GM21367 (cell line): ENCODE data around the gene LCNL1.

Experiments used
- ATAC-seq: cut with Tn5 transposase; IDR thresholded peaks from one replicate; pipeline ENCODE4 v1.9.1; 2021; ENCODE audit not compliant: unreplicated experiment

LCNL1 gene

DNA sequence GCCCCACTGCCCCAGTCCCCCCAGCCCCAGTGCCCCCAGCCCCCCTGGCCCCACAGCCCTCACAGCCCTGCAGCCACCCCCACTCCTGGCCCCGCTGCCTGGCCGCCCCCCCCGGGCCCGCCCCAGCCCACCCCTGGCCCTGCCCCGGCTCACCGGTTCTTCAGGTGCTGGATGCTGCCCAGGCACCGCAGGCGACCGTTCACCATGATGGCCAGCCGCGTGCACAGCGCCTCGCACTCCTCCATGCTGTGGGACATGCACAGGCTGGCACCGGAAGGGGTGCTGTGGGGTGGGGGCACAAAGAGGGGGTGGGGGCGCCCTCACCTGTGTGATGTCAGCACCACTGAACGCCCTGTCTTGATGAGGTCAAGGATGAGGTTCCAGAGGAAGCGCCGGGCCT is 26.4 kb downstream of the LCNL1 start:
- no peak for ATAC-seq

DNA sequence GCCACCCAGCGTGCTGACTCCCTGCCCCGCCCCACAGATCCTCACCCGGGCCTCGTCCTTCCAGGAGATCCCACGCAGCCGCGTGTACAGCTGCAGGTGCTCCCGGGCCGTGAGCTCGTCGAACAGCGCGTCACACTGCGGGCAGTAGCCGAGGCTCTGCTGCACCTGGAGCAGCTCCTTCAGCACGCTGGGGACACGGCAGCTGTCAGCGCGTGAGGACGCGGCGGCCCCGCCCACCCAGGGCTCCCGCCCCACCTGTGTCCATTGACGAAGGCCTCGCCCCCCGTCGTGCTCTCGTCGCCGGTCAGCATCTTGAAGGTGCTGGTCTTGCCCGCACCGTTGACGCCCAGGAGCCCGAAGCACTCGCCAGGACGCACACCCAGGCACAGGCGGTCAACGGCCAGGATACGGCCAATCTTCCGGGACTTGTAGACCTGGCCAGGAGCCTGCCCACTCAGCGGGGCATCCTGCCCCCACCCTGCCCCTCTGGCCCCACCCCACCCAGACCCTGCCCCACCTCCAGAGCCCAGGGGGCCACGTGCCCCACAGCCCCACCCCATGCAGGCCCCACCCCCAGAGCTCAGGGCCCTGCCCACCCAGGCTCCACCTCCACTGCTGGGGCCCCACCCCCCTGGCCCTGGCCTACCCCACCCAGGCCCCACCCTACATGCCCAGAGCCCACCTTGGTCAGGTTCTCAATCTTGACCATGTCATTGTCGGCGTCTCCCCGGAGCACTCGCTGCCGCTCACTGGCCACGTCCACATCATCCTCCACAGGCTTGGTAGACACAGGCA is 27.3 kb downstream of the LCNL1 start:
- no peak for ATAC-seq

DNA sequence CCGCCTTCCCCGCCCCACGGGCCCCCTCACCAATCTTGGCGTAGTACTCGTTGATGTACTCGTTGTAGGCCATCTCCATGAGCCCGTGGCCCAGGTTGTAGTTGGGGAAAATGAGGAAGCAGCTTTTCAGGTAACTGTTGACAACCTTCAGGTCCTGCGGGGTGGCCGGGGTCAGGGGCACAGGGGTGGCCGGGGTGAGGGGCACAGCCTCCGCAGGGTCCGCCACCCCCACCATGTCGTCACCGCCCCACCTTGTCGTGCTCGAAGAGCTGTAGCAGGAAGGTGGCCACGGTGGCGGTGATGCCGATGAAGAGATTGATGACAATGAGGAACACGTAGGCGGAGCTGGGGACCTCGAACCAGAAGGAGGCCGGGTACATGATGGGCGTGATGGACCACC is 28.4 kb downstream of the LCNL1 start:
- ATAC-seq = no peak

DNA sequence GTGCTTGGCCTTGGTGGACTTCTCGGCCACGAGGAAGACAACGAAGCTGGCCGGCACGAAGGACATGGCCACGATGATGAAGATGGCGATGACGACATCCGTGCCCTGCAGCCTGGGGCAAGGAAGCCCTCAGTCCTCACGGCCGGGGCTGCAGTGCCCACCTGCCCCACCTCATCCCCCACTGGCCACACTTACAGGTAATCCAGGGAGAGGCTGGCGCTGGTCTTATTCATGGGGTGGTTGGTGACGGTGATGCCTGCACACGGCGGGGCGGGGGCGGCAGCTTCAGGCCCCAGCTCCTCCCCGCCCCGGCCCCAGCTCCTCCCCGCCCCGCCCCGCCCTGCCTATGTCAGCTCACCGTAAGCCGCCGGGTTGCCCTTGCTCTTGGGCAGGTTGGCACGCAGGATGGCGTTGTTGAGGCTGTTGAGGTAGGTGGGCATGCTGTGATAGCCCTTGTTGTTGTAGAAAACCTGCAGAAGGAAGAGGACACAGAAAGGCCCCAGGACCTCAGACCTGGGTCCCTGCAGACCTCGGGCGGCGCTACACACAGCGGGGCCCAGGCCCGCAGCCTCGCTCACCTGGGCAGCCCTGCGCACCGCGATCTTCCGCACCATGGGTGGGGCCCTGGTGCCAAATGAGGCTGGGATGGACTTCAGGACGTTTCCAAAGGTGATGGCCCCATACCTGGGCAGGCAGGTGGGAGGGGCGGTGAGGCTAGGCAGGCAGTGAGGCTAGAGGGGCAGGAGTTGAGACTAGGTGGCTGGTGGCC is 29.3 kb downstream of the LCNL1 start:
- ATAC-seq = no peak

DNA sequence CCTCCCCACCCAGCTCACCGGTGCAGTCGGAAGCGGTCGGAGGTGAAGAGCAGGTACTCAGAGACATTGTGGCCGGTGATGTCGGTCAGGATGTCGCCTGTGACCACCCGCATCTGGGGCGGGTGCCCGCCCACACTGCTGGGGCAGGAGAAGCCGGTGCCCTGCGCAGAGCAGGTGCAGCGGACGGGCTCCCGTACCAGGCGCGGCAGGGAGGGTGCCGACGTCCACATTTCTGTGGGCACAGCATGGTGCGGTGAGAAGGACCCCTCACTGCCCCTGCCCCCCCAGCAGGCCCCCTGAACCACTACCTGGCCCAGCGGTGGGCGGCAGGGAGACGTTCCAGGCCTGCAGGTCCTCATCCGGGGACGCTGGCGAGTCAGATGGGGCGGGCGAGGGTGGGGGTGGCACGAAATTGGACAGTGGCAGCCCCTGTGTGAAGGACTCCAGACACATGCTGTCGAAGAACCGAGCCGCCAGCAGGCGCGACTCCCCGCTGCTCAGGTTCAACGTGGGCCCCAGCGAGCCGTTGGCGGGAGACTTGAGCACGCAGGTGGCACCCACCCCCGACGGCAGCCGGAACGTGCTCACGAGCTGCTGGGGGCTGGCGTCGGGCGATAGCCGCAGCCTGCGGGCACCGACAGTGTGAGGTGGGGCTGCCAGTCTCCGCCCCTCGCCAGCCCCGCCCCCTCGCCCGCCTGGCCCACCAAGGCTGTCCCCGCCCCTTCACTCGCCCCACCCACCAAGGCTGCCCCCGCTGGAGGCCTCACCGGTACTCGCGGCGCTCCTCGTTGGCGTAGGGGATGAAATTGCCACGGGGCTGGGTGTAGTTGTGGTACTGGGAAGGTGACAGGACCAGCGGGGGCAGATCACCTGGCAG is 30.1 kb downstream of the LCNL1 start:
- no peak for ATAC-seq

DNA sequence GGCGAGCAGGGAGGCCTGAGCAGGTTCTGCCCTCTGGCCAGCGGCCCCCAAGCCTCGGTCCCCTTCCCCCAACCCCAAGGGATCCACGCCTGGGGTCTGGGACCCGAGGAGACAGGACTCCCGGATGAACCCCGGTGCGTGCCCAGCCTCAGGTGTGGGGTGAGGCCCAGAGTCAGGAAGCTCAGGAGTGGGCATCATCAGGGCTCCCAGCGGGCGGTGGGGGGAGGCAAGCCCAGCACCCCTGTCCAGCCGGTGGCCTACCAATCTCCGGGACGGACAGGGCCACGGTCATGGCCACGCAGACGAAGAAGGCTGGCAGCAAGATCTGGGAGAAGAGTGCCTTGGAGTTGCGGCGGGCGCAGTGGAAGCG is 30.8 kb downstream of the LCNL1 start:
- ATAC-seq = no peak

DNA sequence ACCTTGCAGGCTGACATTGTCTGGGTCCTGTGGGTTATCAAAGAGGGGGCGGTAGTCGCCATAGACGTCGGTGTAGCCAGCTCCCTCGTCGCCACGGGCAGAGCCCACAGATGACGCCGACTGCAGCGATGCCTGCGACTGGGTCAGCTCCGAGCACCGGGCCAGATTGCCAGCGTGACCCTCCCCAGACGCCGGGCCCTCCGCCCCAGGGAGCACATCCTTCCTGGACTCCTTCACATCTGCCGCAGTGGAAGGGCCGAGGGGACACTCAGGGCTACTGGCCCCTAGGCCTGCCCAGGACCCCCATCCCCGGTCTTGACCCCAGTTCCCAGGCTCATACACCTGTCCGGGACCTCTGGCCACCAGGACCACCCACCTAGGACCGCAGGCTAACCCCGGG is 31.4 kb downstream of the LCNL1 start:
- no peak for ATAC-seq

DNA sequence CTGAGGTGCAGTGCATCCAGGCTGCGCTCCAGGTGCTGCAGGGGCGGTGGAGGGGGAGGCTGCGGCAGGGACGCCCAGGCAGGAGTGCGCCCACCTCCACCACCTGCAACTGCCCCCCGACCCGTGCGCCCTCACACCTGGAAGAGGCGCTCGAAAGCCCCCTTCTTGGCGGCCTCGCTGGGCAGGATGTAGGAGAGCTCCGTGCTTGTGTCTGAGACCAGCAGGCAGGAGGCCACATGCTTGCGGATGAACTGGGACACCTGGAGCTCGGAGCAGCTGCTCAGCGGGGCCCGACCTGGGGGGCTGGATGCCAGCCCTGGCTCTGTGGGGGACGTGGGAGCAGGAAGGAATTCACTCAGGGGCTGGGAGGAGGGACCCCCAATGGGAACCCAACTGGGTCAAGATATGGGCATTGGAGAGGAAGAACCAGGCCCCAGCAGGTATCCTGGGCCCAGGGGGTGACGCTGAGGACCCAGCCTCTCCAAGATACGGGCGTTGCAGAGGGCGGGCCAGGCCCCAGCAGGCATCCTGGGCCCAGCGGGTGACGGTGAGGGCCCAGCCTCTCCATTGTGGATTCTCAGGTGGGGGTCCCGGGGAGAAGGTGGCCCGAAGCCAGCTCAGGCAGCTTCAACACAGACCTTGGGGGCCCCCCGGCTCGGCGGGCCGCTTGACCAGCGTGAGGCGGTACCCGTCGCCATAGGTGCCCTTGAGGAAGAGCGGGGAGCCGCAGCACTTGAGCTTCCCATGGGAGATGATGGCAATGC is 32.2 kb downstream of the LCNL1 start:
- no peak for ATAC-seq

DNA sequence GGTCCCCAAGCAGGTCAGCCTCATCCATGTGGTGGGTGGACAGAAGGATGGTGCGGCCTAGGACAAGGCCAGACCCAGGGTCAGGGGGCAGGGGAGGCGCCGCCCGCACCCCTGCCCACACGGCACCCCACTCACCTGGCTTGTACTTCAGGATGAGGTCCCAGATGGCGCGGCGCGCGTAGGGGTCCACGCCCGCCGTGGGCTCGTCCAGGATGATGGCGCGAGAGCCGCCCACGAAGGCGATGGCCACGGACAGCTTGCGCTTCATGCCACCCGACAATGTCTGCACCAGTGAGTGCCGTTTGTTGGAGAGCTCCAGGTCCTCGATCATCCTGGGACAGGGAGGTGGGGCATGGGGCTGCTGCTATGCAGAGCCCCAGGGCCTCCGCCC is 32.7 kb downstream of the LCNL1 start:
- ATAC-seq = no peak

DNA sequence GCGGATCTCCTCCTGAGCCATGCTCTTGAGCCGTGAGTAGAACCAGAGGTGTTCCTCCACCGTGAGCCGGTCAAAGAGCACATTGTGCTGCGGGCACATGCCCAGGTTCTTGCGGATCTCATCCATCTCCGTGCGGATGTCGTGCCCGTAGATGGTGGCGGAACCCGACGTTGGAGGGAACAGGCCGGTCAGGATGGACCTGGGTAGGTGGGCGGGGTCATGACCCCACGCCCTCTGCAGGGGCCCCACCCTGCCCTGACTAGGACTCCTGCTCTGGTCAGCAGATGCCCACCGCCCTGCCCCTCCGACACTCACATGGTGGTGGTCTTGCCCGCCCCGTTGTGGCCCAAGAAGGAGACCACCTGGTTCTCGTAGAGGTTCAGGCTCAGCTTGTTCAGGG is 33.2 kb downstream of the LCNL1 start:
- no peak for ATAC-seq

DNA sequence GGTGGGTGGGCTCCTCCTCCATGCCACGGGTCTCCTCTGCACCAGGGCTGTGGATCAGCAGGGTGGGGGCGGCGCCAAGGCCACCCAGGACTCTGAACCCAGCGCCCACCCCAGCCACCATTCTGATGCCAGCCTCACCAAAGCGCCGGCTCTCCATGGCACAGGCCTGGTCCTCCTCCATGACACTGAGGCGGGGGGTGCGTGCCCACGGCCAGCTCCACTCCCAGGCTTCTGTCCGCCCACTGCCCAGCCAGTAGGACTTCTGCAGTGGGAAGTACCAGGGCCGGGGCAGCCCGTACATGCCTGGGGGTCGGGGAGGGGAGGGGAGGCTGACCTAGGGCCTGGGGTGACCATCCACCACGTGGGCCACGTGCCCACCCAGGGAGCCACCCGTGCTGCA is 33.6 kb downstream of the LCNL1 start:
- ATAC-seq = no peak

DNA sequence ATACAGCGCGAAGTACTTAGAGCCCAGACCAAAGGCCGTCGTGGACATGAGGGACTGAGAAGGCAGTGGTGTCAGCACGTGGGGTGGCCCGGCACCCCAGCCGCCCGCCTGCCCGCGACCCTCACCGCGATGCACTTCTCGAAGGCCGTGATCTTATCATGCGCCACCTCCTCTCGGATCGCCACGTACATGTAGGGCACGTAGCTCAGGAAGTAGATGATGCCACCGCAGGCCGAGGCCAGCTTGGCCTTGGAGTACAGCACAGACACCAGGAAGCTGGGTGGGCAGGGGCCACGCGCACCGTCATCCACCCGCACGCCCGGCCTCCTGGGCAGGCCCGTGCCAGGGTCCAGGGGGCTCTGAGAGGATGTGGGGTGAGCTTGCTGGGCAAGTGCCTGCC is 34.3 kb downstream of the LCNL1 start:
- ATAC-seq = no peak

DNA sequence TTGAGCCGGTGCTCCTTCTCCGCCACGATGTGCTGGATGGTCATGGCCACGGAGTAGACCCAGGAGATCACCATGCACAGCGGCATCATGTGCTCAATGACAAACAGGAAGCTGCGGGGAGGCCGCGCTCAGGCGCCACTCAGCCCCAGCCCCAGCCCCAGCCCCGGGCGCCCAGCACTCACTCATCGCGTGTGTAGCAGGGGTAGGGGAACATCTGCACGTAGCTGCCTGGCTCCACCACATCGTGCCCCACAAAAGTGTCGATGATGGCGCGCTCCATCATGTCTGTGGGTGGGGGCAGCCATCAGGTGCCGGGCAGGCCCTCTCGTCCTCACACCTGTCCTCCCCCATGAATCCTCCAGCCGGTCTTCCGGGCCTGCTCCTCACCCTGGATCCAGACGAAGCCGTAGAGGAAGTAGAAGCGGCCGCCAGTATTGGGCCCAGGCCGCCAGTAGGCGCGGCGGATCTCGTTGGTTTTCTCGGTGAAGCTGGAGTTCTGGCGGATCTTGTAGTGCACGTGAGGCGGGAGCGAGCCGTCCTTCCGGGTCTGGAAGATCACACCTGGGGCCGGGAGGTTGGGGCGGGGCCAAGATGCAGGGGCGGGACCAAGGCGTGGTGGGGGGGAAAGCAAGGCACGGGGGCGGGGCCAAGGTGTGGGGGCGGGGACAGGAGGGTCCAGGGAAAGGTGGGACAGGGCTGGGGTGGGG is 35.2 kb downstream of the LCNL1 start:
- ATAC-seq = no peak

DNA sequence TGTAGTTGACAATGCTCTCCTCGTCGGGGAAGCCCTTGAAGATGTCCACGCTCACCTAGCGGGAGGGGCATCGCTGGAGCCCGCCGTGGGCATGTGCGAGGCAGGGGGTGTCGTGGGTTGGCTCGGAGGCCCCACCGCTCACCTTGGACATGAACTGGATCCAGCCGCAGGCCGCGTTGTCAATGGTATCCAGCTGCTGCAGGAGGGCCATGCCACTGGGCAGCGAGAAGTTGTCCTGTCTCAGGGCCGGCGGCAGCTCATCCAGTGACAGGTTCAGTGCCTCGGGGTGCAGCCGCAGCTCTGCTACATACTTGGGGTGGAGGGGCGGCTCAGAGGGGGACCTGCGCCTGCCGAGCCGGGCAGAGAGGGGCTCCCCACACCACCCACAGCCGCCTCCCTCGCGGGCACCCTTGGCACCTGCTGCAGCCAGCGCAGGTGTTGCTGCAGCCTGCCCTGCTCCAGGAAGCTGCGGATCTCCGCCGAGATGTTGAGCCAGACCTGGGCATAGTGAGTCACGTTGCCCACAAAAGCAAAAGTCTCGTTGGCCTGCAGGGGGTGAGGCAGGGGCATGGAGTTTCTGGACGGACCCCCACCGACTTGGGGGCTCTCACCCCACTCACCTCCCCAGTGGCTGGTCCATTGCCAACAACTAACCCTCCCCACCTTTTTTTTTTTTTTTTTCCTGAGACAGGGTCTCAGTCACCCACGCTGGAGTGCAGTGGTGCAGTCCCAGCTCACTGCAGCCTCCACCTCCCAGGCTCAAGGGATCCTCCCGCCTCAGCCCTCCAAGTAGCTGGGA is 36.2 kb downstream of the LCNL1 start:
- ATAC-seq = no peak

DNA sequence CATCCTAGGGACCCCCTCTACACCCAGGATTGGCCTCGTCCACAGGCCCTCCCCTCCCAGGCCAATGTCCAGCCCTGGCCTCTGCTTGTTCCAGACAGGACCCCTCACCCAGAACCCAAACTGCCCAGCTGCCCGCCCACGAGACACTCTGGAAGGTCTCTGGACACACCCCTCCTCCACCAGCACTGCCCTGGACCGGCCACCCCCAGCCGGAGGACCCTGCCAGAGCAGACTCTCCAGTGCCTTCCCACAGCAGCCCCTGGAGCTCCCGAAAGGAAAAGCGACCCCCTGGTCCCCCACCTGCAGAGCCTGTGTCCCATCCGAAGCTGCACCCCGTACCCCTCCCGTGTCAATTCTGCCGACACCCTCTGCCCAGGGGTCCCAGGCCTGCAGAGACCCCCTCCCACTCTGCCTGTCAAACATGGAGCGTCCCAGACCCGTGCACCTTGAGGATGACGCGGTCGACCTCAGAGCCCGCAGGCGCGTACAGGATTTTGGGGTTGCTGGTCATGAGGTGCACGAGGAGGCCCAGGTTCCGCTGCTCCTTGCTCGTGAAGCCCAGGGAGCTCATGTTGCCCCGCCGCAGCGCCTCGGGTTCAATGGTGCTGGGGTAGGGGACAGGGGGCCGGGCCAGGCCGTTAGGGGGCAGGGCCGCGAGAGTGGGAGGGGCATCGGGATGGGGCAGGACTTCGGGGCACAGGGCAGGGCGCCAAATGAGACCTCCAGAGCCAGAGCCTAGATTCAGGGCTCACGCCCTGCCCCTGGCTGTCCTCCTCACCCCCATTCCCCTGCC is 37.3 kb downstream of the LCNL1 start:
- no peak for ATAC-seq

DNA sequence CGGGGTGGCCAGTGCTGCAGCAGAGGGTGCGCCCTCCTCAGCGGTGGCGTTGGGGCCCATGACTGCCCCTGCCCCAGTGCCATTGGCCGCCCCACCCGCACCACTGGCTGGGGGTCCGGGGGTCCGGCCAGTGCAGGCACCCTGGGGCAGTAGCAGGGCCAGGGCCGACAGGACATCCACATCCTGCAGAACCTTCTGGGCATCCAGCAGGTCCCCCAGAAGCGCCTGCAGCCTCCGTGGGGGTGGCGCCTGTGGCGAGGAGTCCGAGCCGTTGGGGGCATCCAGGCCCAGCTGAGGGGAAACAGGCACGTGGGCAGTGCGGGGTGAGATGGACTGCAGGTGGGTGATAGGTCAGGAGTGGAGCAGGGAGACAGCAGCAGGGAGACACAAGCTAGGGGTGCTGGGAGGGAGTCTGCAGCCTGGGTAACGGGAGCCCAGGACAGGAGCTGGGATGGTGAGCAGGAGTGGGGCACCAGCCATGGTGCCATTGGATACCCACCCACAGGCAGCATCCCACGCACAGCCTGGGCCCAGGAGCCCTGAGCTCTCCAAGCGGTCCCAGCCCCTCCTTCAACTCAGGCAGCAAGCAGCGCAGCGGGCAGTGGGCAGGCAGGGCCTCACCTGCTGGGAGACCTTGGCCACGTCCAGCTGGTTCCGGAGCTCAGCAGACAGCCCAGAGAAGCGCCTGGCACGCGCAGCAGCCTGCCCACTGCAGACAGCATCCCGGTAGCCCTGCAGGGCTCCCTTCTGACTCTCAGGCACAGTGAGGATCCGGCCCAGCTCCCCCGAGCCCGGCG is 38.2 kb downstream of the LCNL1 start:
- ATAC-seq = no peak

DNA sequence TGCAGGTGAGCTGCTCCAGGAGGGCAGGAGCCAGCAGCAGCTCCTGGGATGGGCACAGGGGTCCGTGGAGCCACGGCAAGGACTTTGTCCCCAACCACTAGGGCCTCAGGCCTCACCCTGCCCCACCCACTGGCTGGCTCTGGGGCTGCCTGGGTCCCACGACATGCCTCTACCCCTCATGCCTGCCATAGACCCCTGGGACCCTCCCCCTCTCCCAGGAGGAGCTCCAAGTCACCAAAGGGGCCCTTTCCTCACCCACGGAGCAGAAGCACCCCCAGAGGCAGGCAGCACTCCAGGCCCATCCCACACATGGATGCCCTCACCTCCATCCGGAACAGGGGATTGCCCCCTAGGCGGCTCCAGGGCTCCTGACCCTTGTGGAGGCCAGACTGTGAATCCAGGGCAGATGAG is 38.8 kb downstream of the LCNL1 start:
- no peak for ATAC-seq
